Gastroesophageal sphincter (tissue), 4 donors: Measurements from ENCODE around the gene HPRT1. TPM values are rescaled to one million over a fixed set of nuclear protein-coding genes. Genes with fewer than 3 reads are reported as not detected.

Source experiments
- ATAC-seq: fragments of 150-250 bp; one replicate; pipeline ENCODE4 v1.9.1; 2016; ENCODE audit warnings: mild to moderate bottlenecking, moderate library complexity
- H3K27ac ChIP-seq, 4 donors: fragments of 200-600 bp; sonication (generic) in 3 of 4; 1 replicate in 3 of 4; 2 replicates in 1 of 4; pipeline ENCODE4 v1.5.1; 2016 to 2019
- H3K27me3 ChIP-seq: fragments of 200-600 bp; sonication (generic); one replicate; pipeline ENCODE4 v1.5.1; 2019
- H3K36me3 ChIP-seq, 2 donors: fragments of 200-600 bp; sonication (generic); one replicate each; pipeline ENCODE4 v1.5.1; 2019; ENCODE audit warnings: control low read depth in 1 of 2
- H3K4me1 ChIP-seq, 3 donors: fragments of 200-600 bp; sonication (generic); 1 replicate in 2 of 3; 2 replicates in 1 of 3; pipeline ENCODE4 v1.5.1; 2016 to 2019; ENCODE audit warnings: control low read depth in 2 of 3
- H3K4me3 ChIP-seq, 2 donors: fragments of 200-600 bp; sonication (generic); one replicate each; pipeline ENCODE4 v1.5.1; 2019; ENCODE audit warnings: mild to moderate bottlenecking in 1 of 2, moderate library complexity in 1 of 2
- H3K9me3 ChIP-seq, 3 donors: fragments of 200-600 bp; sonication (generic); one replicate each; pipeline ENCODE4 v1.5.1; 2017 to 2019; ENCODE audit warnings: control low read depth in 2 of 3
- EP300 ChIP-seq: sonication (generic); formaldehyde crosslinking; IDR thresholded peaks from one replicate; pipeline ENCODE4 v1.6.1; 2017; ENCODE audit warnings: antibody characterized with exemption, mild to moderate bottlenecking
- POLR2A ChIP-seq, 2 donors: fragments of 450-650 bp; IDR thresholded peaks; one replicate each; pipeline ENCODE4 v1.6.1; 2017; ENCODE audit warnings: antibody characterized with exemption in 2 of 2, mild to moderate bottlenecking in 2 of 2, moderate library complexity in 1 of 2
- POLR2AphosphoS5 ChIP-seq: sonication (generic); formaldehyde crosslinking; IDR thresholded peaks from one replicate; pipeline ENCODE4 v1.6.1; 2017; ENCODE audit warnings: antibody characterized with exemption
- WGBS, 2 donors: methylation state at CpG; one replicate each; pipeline ENCODE4 v1.1.5; 2018; ENCODE audit warnings: low coverage in 1 of 2; 5-methylcytosine and 5-hydroxymethylcytosine counted together
- total RNA-seq, 4 donors: library from RNA; depleted of rRNA; stranded (reverse); fragments of >200 nt; gene quantifications; one replicate each; pipeline ENCODE4 v1.1.0, GENCODE V29; 2016
- TF ChIP-seq, protein P1 (sequence below), 4 experiments: fragments of 200-600 bp in 2 of 4; fragments of 450-650 bp in 2 of 4; sonication (generic) in 1 of 4; IDR thresholded peaks; one replicate each; pipeline ENCODE4 v1.5.1; 2017 to 2019; ENCODE audit warnings: antibody characterized with exemption in 4 of 4, mild to moderate bottlenecking in 2 of 4, moderate library complexity in 2 of 4

The HPRT1 gene, protein sequence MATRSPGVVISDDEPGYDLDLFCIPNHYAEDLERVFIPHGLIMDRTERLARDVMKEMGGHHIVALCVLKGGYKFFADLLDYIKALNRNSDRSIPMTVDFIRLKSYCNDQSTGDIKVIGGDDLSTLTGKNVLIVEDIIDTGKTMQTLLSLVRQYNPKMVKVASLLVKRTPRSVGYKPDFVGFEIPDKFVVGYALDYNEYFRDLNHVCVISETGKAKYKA
- 10 to 100 TPM in 1 of 4 donors, 1 to 10 TPM in 3; 6.7 to 12.5 (median 7.2) TPM for total RNA-seq

DNA sequence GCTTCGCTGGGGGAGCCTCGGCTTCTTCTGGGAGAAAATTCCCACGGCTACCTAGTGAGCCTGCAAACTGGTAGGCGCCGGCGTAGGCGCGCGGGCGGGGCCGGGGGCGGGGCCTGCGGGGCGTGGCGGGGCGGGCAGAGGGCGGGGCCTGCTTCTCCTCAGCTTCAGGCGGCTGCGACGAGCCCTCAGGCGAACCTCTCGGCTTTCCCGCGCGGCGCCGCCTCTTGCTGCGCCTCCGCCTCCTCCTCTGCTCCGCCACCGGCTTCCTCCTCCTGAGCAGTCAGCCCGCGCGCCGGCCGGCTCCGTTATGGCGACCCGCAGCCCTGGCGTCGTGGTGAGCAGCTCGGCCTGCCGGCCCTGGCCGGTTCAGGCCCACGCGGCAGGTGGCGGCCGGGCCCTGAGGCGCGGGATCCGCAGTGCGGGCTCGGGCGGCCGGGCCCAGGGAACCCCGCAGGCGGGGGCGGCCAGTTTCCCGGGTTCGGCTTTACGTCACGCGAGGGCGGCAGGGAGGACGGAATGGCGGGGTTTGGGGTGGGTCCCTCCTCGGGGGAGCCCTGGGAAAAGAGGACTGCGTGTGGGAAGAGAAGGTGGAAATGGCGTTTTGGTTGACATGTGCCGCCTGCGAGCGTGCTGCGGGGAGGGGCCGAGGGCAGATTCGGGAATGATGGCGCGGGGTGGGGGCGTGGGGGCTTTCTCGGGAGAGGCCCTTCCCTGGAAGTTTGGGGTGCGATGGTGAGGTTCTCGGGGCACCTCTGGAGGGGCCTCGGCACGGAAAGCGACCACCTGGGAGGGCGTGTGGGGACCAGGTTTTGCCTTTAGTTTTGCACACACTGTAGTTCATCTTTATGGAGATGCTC, at the start of gene HPRT1:
Gene HPRT1 (plus strand): TSS at position 161 of the 857 bp plus-strand sequence. CDS start 147 bp downstream, at position 308.
- Histone ChIP-seq H3K36me3 (no peaks in the 10 kb centered on the region), H3K27ac (peak within 1 kb of the TSS; percentile 66 to 86 (median 84)), H3K4me3 (peak within 1 kb of the TSS; percentile 73 to 90), H3K4me1 (peaks cover 0 to 15% (median 0%) of the 10 kb centered on the region in 3 donors), H3K9me3 (no peaks in the 10 kb centered on the region), H3K27me3 (no peaks in the 10 kb centered on the region)
- 55% methylated on average over 4 of the region's 85 CpGs; no CpG with 5 or more reads in 1 of the 2 donors for WGBS, 2 donors
- peak; percentile 94 for ATAC-seq
- TF ChIP-seq POLR2A (IDR thresholded peaks at IDR 0.05) (peak; percentile 51), EP300 (no peak), POLR2AphosphoS5 (peak; percentile 29)
- TF ChIP-seq, protein P1, sequence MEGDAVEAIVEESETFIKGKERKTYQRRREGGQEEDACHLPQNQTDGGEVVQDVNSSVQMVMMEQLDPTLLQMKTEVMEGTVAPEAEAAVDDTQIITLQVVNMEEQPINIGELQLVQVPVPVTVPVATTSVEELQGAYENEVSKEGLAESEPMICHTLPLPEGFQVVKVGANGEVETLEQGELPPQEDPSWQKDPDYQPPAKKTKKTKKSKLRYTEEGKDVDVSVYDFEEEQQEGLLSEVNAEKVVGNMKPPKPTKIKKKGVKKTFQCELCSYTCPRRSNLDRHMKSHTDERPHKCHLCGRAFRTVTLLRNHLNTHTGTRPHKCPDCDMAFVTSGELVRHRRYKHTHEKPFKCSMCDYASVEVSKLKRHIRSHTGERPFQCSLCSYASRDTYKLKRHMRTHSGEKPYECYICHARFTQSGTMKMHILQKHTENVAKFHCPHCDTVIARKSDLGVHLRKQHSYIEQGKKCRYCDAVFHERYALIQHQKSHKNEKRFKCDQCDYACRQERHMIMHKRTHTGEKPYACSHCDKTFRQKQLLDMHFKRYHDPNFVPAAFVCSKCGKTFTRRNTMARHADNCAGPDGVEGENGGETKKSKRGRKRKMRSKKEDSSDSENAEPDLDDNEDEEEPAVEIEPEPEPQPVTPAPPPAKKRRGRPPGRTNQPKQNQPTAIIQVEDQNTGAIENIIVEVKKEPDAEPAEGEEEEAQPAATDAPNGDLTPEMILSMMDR (IDR thresholded peaks at IDR 0.05) = no peak

DNA sequence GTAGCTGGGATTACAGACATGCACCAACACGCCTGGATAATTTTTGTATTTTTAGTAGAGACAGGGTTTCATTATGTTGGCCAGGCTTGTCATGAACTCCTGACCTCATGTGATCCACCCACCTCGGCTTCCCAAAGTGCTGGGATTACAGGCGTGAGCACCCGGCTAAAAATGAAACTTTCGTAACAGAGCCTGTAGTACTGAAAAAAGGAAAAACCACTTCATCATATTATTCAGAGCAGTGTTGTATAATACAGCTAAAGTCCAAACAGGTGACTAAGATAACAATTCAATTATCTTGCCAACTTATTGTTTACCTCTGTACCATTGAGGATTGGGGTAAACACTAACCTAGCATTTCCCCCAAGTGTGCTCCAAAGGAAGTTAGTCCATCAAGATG, 43.9 kb upstream of the HPRT1 start:
- TF ChIP-seq, protein P1 (IDR thresholded peaks at IDR 0.05) = no peak
- TF ChIP-seq POLR2A (IDR thresholded peaks at IDR 0.05) = no peak
- no peak for TF ChIP-seq EP300
- no peak for TF ChIP-seq POLR2AphosphoS5
- H3K27me3 ChIP-seq = no peaks in the 10 kb centered on the region
- no peaks in the 10 kb centered on the region for H3K9me3 ChIP-seq
- WGBS, 2 donors = 81% methylated on average over 4 of the region's 5 CpGs; no CpG with 5 or more reads in 1 of the 2 donors
- H3K27ac ChIP-seq = no peak overlapping the region
- peaks cover 0 to 53% of the 10 kb centered on the region in 2 donors for H3K36me3 ChIP-seq
- no peak for ATAC-seq
- no peaks in the 10 kb centered on the region for H3K4me1 ChIP-seq
- H3K4me3 ChIP-seq = no peak overlapping the region

DNA sequence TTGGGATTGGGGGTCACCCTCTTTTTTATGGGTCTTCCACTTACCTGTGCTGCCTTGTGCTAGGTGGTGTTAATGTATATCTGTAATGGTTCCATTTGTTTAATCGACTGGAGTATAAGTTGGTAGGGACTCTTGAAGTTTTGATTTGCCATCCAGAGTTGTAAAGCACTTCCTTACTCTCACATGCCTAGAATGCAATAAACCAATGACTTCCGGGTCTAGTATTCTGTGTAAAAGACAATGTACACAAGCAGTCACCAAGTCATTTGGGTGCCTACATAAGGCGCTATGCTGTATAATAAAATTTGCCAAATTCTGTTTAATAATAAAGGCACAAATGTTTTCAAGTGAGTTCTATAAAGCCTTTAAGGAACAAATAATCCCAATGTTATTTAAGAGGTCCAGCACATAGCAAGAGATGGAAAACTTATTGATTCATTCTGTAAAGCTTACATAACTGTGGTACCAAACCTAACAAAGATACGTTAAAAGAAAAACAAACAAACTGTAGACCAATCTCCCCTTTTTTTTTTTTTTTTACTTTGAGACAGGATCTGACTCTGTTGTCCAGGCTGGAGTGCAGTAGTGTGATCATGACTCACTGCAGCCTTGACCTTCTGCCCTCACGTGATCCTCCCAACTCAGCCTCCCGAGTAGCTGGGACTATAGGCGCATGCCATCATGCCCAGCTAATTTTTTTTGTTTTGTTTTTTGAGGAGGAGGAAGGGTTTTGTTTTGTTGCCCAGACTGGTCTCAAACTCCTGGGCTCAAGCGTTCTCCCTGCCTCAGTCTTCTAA, 41.5 kb upstream of the HPRT1 start:
- no peaks in the 10 kb centered on the region for H3K9me3 ChIP-seq
- ATAC-seq = no peak
- H3K27ac ChIP-seq = no peak overlapping the region
- H3K36me3 ChIP-seq = peaks cover 0 to 59% of the 10 kb centered on the region in 2 donors
- no peaks in the 10 kb centered on the region for H3K27me3 ChIP-seq
- H3K4me3 ChIP-seq = no peak overlapping the region
- H3K4me1 ChIP-seq = no peaks in the 10 kb centered on the region
- WGBS, 2 donors = 83 to 85% methylated on average over 5 to 6 of the region's 8 CpGs
- no peak for TF ChIP-seq POLR2AphosphoS5
- TF ChIP-seq, protein P1 (IDR thresholded peaks at IDR 0.05) = no peak
- no peak for TF ChIP-seq EP300
- no peak for TF ChIP-seq POLR2A (IDR thresholded peaks at IDR 0.05)

DNA sequence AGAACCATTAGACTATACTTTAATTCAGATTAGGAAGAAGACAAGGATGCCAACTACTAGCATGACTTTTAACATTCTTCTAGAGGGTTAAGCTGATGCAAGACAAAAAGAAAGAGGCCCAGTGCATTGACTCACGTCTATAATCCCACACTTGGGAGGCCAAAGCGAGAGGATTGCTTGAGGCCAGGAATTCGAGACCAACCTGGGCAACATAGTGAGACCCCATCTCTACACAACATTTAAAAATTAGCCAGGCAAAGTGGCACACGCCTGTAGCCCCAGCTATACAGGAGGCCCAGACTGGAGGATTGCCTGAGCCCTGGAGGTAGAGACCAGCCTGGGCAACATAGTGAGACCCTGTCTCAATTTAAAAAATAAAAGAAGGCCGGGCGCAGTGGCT, 40.2 kb upstream of the HPRT1 start:
- Histone ChIP-seq H3K27me3 (no peaks in the 10 kb centered on the region), H3K36me3 (peaks cover 0 to 54% of the 10 kb centered on the region in 2 donors), H3K4me1 (no peaks in the 10 kb centered on the region), H3K27ac (no peak overlapping the region), H3K9me3 (no peaks in the 10 kb centered on the region), H3K4me3 (no peak overlapping the region)
- ATAC-seq = no peak
- WGBS, 2 donors = 100% methylated on average over 2 of the region's 6 CpGs; no CpG with 5 or more reads in 1 of the 2 donors
- no peak for TF ChIP-seq EP300
- no peak for TF ChIP-seq POLR2AphosphoS5
- no peak for TF ChIP-seq POLR2A (IDR thresholded peaks at IDR 0.05)
- TF ChIP-seq, protein P1 (IDR thresholded peaks at IDR 0.05) = no peak
